NCI-H1436 (cell line): Measurements from ENCODE around the gene EEFSEC.
A peak's percentile ranks its signal among the peaks of the same experiment; 100 is the strongest.

Source experiments
- DNase-seq: peaks from one replicate; lab custom pipeline; 2025; lab: John Stamatoyannopoulos, UW

The EEFSEC gene

GRCh38 chr3:128334766-128335165 is 181.5 kb downstream of the EEFSEC start:
- DNase-seq = no peak

- no peak for DNase-seq
Observed at GRCh38 chr3:128335621-128336296, 182.5 kb downstream of the EEFSEC start.

DNA sequence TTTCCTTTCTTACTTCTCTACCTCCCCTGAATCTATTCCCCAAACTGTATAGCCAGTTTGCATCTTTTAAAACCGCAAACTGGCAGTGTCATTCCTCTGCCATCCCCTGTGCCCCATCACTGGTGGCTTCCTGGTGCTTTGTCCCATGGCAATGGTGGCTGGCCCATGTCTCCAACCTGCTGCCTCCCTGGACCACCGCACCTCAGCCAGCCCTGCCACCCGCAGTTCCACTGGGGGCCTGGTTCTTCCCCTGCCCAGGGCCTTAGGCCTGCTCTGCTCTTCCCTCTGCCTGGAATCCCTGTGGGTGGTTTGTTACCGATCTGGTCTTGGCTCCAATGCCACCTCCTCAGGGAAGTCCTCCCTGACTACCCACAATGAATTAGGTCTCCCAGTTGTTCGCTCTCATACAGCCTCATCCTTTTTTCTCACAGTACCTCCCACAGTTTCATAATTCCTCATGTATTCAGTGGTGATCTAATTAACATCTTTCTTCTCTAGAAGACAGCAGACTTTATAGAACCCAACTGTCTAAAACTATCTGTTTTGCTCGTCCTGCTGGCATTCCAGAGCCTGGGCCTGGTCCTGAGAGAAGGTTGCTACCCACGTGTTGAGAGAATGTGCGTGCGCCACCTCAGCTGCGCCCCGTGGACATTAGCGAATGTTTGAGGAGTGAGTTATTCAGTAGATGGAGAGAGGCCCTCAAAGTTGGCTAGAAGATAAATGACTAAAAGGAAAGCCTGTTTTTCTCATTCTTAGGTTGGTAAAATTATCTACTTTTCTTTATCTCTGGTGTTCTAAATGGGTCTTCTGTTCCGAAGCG is 183.3 kb downstream of the EEFSEC start:
- no peak for DNase-seq

- no peak for DNase-seq
Observed at GRCh38 chr3:128337305-128337704, 184.0 kb downstream of the EEFSEC start.

- DNase-seq = no peak
Observed at GRCh38 chr3:128338536-128339330, 185.5 kb downstream of the EEFSEC start.

GRCh38 chr3:128339491-128340012 is 186.3 kb downstream of the EEFSEC start:
- no peak for DNase-seq

- DNase-seq = no peak
Observed at GRCh38 chr3:128340198-128340903, 187.1 kb downstream of the EEFSEC start.

DNA sequence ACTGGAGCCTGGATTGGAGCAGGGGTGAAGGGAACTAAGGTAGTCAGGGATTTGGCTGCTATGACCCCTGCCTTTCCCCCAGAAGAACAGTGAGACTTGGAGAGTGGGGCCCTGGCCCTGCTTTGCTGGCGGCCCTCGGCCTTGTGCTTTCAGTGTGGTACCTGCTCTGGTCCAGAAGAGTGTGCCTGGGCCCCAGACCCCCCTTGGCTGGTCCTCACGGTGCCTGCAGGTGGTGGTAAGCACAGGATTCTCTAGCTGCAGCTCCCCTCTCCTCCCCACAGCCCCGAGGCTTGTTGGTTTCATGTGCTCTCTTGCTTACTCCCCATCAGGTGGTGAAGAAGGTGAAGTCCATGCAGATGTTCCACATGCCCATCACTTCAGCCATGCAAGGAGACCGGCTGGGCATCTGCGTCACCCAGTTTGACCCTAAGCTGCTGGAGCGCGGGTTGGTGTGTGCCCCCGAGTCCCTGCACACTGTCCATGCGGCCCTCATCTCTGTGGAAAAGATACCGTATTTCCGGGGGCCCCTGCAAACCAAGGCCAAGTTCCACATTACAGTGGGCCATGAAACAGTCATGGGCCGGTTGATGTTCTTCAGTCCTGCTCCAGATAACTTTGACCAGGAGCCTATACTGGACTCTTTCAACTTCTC is 187.7 kb downstream of the EEFSEC start:
- DNase-seq = no peak

DNA sequence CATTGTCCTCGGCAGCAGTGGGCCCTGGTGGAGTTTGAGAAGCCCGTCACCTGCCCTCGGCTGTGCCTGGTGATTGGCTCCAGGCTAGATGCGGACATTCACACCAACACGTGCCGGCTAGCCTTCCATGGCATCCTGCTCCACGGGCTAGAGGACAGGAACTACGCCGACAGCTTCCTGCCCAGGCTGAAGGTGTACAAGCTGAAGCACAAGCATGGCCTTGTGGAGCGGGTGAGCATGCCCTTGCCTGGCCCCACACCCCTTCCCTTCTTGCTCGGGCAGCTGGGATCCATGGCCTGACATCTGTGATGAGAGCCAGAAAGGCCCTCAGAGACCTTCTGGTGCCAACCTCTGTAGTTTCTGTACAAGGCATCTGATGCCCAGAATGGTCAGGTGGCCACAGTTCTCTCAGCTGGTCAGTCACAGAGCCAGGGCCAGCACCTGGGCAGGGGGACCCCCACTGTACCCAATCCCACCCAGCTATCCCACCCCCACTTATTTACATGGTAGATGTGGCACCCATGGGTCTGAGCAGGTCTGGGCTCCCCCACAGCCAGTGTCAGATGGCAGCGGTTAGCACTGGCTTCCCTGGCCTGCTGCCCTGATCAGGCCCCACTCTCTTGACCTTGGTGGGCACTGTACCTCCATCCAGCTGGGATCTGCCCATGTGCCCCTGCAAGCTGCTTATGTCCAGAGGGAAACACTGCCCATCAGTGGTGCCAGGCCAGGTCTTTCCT is 188.5 kb downstream of the EEFSEC start:
- DNase-seq = no peak

- DNase-seq = no peak
Observed at GRCh38 chr3:128342701-128343180, 189.5 kb downstream of the EEFSEC start.

DNA sequence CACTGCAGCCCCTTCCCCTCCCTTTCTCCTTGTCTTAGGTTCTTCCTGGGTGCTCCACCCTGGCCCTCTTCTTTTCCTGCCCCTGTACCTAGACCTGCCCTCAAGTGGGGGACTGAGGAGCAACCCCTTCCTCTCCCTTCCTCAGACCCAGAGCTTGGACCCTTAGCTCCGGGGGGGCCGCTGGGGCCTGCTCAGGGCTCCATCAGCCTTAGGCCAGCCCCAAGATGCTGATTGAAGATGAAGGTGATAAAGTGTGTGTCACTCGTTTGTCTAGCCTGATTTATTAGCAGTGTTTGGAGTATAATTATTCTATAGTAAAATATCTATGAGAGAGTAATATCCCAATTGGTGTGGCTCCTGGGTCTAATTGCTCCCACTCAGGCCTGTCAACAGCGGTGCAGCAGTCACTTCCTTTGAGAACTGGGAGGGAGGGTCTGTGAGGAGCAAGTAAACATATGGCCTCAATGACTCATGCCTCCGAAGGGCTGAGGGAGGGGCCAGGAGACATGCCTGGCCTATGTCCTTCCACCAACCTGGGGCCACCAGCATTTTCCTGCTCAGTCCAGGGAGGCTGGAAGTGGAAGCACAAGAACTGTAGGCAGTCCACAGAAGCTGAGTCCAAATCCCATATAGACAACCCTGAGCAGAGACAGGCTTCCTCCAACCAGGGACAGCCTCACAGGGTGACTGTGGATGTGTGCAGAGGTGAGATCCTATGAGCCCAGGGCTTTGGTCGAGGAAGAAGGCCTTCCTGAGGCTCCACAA is 190.2 kb downstream of the EEFSEC start:
- DNase-seq = peak; percentile 37

DNA sequence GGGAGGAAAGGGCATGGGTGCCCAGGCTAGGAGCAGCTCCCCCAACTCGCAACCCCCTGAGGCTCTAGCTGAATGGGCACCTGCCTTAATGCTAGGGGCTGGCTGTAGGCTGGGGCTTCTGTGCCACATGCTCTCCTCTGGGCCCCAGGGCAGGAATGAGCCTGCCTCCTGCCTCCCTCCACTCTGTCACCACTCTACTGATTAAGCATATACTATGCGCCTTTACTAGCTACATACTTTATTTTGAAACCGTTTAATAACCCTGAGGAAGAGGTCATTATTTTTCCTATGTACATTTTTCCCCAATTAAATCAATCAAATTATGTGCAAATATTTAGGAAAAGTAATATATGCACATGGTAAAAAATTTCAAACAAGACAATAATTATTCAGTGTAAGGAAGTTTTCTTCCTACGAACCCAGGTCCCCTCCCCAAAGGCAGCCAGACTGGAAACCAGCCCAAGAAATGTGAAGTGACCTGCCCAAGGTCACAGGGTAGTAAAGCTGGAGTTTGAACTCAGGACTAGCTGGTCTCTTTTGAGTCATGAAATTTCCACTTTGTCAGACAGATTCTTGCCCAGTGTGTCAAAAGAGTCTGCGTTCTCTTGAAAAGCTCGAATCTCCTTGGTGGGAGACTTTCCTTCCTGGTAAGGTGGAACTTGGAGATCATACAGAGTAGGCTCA is 190.9 kb downstream of the EEFSEC start:
- DNase-seq = no peak

DNA sequence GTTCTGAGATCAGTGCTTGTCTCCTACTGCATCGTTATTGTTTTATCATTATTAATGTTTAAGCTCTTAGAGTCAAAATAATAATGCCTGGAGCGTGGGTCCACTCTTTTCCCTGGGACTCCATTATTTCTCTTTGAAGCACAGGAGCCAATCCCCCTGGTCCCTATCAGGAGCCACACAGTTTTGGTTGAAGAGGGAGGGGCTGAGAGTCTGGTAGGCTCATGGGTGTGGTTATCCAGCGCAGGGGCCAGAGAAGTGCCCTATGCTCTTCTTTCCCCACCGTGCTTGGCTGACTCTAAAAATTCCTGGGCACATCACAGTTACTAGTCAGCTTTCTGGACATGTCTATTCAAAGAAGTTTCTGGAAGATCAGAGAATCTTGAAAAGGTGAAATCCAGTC is 191.9 kb downstream of the EEFSEC start:
- DNase-seq = no peak

- no peak for DNase-seq
Observed at GRCh38 chr3:128346562-128346961, 193.3 kb downstream of the EEFSEC start.

- DNase-seq = no peak
Observed at GRCh38 chr3:128347282-128347681, 194.0 kb downstream of the EEFSEC start.

GRCh38 chr3:128348075-128348474 is 194.8 kb downstream of the EEFSEC start:
- no peak for DNase-seq

- DNase-seq = no peak
Observed at GRCh38 chr3:128348805-128349531, 195.7 kb downstream of the EEFSEC start.

DNA sequence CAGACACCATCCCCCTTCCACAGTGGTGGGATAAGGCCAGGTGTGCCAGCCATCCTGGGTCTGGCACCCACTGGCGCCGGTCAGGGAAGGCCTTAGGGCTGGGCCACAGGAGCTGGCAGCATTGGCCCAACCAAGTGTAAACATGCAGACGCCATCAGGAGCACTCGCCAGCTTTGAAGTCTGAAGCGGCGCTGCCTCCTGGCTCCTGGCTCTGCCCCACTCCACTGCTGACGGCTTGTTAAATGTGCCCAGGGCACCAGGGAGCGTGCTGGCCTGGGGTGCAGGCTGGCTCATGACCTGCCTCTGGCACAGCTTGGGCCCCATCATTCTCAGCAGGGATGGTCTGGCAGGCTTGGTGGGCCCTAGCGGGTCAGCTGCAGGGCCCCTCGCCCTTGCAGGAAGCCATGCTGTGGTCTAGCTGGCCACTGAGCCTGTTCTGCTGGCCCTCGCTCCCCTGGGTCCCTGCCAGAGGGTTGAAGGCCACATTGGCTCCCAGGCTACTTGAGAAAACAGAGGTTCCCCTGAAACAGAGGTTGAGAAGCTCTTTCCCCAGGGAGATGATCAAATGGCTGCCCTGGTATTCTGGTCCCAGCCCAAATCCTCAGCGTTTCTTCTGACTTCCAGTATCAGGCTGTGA is 196.8 kb downstream of the EEFSEC start:
- DNase-seq = no peak
